IMR-90 (cell line): Measurements from ENCODE around the gene AQP9. TPM values are rescaled to one million over a fixed set of nuclear protein-coding genes. Genes with fewer than 3 reads are reported as not detected.

ENCODE experiments used
- ATAC-seq: fragments of 200-7000 bp; cut with Tn5 transposase; 2 replicates; pipeline ENCODE4 v1.9.1; 2020; ENCODE audit warnings: low read depth, mild to moderate bottlenecking, moderate library complexity
- BruUV-seq: library from RNA; stranded (reverse); fragments of 400-500 nt; replicated peaks from 2 replicates; lab custom pipeline; 2021; lab: Mats Ljungman, UMichigan
- CTCF ChIA-PET: fragments of 300-600 bp; formaldehyde crosslinking; extraction: SDS; loops from one replicate; lab custom pipeline; 2021; ENCODE audit warnings: antibody characterized with exemption; lab: Yijun Ruan, JAX
- POLR2A ChIA-PET: fragments of 300-600 bp; sonication (Branson Sonifier 250); formaldehyde crosslinking; loops from one replicate; lab custom pipeline; 2022; ENCODE audit warnings: antibody characterized with exemption; ENCODE audit not compliant: unreplicated experiment; lab: Charles Lee
- DNase-seq: peaks from one replicate; pipeline ENCODE4 v3.0.0; 2013
- H2AFZ ChIP-seq: replicated peaks from 2 replicates; pipeline ENCODE3; 2013; ENCODE audit warnings: low read length, mild to moderate bottlenecking; ENCODE audit not compliant: poor library complexity
- H2AK5ac ChIP-seq: 2 replicates; pipeline ENCODE4 v1.6.1; 2013; ENCODE audit warnings: low read depth, low read length, inconsistent platforms
- H2AK9ac ChIP-seq: replicated peaks from 2 replicates; pipeline ENCODE3; 2013; ENCODE audit warnings: mild to moderate bottlenecking, low read depth, low read length, moderate library complexity; ENCODE audit not compliant: poor library complexity
- H2BK120ac ChIP-seq: 2 replicates; pipeline ENCODE4 v1.6.1; 2013; ENCODE audit warnings: low read depth, low read length, inconsistent platforms
- H2BK15ac ChIP-seq: 3 replicates; pipeline ENCODE4 v1.6.1; 2013; ENCODE audit warnings: low read depth, low read length, inconsistent platforms
- H2BK20ac ChIP-seq: 2 replicates; pipeline ENCODE4 v1.6.1; 2013; ENCODE audit warnings: low read depth, mild to moderate bottlenecking, inconsistent platforms, low read length, moderate library complexity
- H2BK5ac ChIP-seq: 2 replicates; pipeline ENCODE4 v1.6.1; 2013; ENCODE audit warnings: mild to moderate bottlenecking, low read depth, low read length, inconsistent platforms; ENCODE audit not compliant: poor library complexity, severe bottlenecking
- H3K14ac ChIP-seq: replicated peaks from 2 replicates; pipeline ENCODE4 v1.6.1; 2013; ENCODE audit warnings: low read depth, low read length, inconsistent platforms
- H3K18ac ChIP-seq: 2 replicates; pipeline ENCODE4 v1.6.1; 2013; ENCODE audit warnings: low read depth, low read length, control low read depth
- H3K23ac ChIP-seq: 2 replicates; pipeline ENCODE4 v1.6.1; 2013; ENCODE audit warnings: low read depth, low read length, inconsistent platforms
- H3K27ac ChIP-seq: 2 replicates; pipeline ENCODE4 v1.5.1; 2013; ENCODE audit warnings: mild to moderate bottlenecking, control low read depth, low read length; ENCODE audit not compliant: insufficient read depth
- H3K27me3 ChIP-seq: 2 replicates; pipeline ENCODE4 v1.6.1; 2013; ENCODE audit warnings: low read length; ENCODE audit not compliant: control insufficient read depth, insufficient read depth
- H3K36me3 ChIP-seq: 2 replicates; pipeline ENCODE4 v1.6.1; 2013; ENCODE audit warnings: low read length, mixed read lengths; ENCODE audit not compliant: control insufficient read depth, insufficient read depth
- H3K4ac ChIP-seq: 2 replicates; pipeline ENCODE4 v1.6.1; 2013; ENCODE audit warnings: low read depth, low read length, inconsistent platforms
- H3K4me1 ChIP-seq: 2 replicates; pipeline ENCODE4 v1.6.1; 2013; ENCODE audit warnings: low read length, mixed read lengths; ENCODE audit not compliant: control insufficient read depth, insufficient read depth
- H3K4me2 ChIP-seq: 2 replicates; pipeline ENCODE4 v1.6.1; 2013; ENCODE audit warnings: low read depth, mild to moderate bottlenecking, control low read depth, low read length, moderate library complexity
- H3K4me3 ChIP-seq: 2 replicates; pipeline ENCODE4 v1.5.1; 2013; ENCODE audit warnings: low read depth, mild to moderate bottlenecking, control low read depth, low read length, moderate library complexity; ENCODE audit not compliant: insufficient read depth
- H3K56ac ChIP-seq: 2 replicates; pipeline ENCODE4 v1.6.1; 2013; ENCODE audit warnings: low read length, inconsistent platforms; ENCODE audit not compliant: insufficient read depth; ENCODE audit errors: extremely low read depth
- H3K79me1 ChIP-seq, 2 experiments: 2 replicates each; pipeline ENCODE4 v1.6.1; 2013; ENCODE audit warnings: low read length in 2 of 2, inconsistent platforms in 1 of 2, low read depth in 1 of 2
- H3K9ac ChIP-seq: 2 replicates; pipeline ENCODE4 v1.6.1; 2013; ENCODE audit warnings: low read depth, low read length, control low read depth
- H3K9me1 ChIP-seq: 2 replicates; pipeline ENCODE4 v1.6.1; 2013; ENCODE audit warnings: low read length, inconsistent platforms; ENCODE audit not compliant: insufficient read depth
- H3K9me3 ChIP-seq: 2 replicates; pipeline ENCODE4 v1.6.1; 2013; ENCODE audit warnings: low read length; ENCODE audit not compliant: control insufficient read depth, insufficient read depth
- H4K20me1 ChIP-seq: 2 replicates; pipeline ENCODE4 v1.6.1; 2013; ENCODE audit warnings: low read length, inconsistent platforms; ENCODE audit not compliant: insufficient read depth
- H4K5ac ChIP-seq: 2 replicates; pipeline ENCODE4 v1.6.1; 2013; ENCODE audit warnings: mild to moderate bottlenecking, low read depth, low read length, control low read depth
- H4K8ac ChIP-seq, 2 experiments: 2 replicates each; pipeline ENCODE4 v1.6.1; 2013; ENCODE audit warnings: low read depth in 2 of 2, low read length in 2 of 2, control low read depth in 1 of 2, inconsistent platforms in 1 of 2
- H4K91ac ChIP-seq: 2 replicates; pipeline ENCODE4 v1.6.1; 2013; ENCODE audit warnings: low read depth, low read length, inconsistent platforms; ENCODE audit not compliant: insufficient read depth
- WGBS, 2 experiments: methylation state at CpG; one replicate each; pipeline versions ENCODE4 v1.1.5 to v1.1.7; 2013; ENCODE audit warnings: missing lambda C conversion rate in 2 of 2; ENCODE audit not compliant: insufficient read length in 1 of 2; ENCODE audit errors: extremely low coverage in 2 of 2; 5-methylcytosine and 5-hydroxymethylcytosine counted together
- dilution Hi-C: fragments of 300-500 bp; cut with HindIII; formaldehyde crosslinking; loops from one replicate; pipeline ENCODE4 v1.14.3; 2018; ENCODE audit warnings: low sequenced_read_pairs; ENCODE audit not compliant: unreplicated experiment
- in situ Hi-C: fragments of 300-500 bp; cut with MboI; formaldehyde crosslinking; loops from 3 replicates; pipeline ENCODE4 v1.14.3; 2019; ENCODE audit warnings: low sequenced_read_pairs, inconsistent platforms, mixed read lengths
- intact Hi-C: fragments of 100-400 bp; cut with micrococcal nuclease; formaldehyde crosslinking; loops from 2 replicates; pipeline ENCODE4 v1.10.0; 2022
- polyA plus RNA-seq, 3 experiments: library from polyadenylated mRNA; depleted of rRNA; stranded (reverse); fragments of >200 nt; gene quantifications; 2 replicates each; pipeline ENCODE4 v1.2.3, GENCODE V29; 2012; ENCODE audit warnings: low replicate concordance in 1 of 3
- total RNA-seq: library from RNA; depleted of rRNA; stranded (reverse); fragments of >200 nt; gene quantifications from 2 replicates; pipeline ENCODE4 v1.2.3, GENCODE V29; 2012
- TF ChIP-seq, protein P1 (sequence below): fragments of 150-350 bp; IDR thresholded peaks from 2 replicates; pipeline ENCODE4 v1.6.1; 2017; ENCODE audit warnings: mild to moderate bottlenecking, antibody characterized with exemption, low read length, low read depth
- TF ChIP-seq, protein P2 (sequence below): fragments of 150-350 bp; IDR thresholded peaks from 2 replicates; pipeline ENCODE4 v1.6.1; 2016; ENCODE audit warnings: low read depth, mild to moderate bottlenecking, low read length, moderate library complexity, borderline replicate concordance

AQP9 gene
- total and polyA plus RNA-seq, 2 of the 4 experiments (the other 2 are of a cell fraction): not detected

DNA sequence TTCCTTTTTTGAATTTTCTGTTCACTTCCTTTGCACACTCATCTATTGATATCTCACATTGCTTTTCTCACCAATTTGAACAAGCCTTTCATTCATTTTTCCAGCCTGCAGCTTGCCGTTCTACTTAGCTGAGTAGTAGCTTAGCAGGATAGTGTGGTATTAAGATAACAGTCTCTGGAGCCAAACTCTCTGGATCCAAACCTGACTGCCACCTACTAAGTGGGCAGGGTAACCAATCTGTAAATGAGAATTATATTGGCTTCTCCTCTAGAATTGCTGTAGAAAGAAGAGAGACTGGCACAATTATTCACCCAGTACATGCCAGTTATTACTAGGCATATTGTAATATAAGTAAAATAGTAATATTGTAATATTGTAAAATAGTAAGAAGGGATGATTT, 40.5 kb downstream of the AQP9 start:
- Histone ChIP-seq H2BK120ac (no peak overlapping the region), H3K9me1 (no peaks in the 10 kb centered on the region), H3K9me3 (no peaks in the 10 kb centered on the region), H3K14ac (no peak overlapping the region), H2AFZ (no peak overlapping the region), H3K18ac (no peak overlapping the region), H3K27me3 (peaks cover 5% of the 10 kb centered on the region), H3K4me3 (no peak overlapping the region), H2AK5ac (no peak overlapping the region), H3K4me2 (no peak overlapping the region), H2BK15ac (no peak overlapping the region), H3K4ac (no peak overlapping the region), H3K23ac (no peak overlapping the region), H3K79me1 (no peaks in the 10 kb centered on the region), H3K9ac (no peak overlapping the region), H2BK20ac (no peak overlapping the region), H2BK5ac (no peak overlapping the region), H3K36me3 (no peaks in the 10 kb centered on the region), H4K91ac (no peak overlapping the region), H4K20me1 (no peaks in the 10 kb centered on the region), H4K5ac (no peak overlapping the region), H2AK9ac (no peak overlapping the region), H3K27ac (no peak overlapping the region), H4K8ac (no peak overlapping the region), H3K56ac (no peak overlapping the region), H3K4me1 (no peaks in the 10 kb centered on the region)
- no CpG with 5 or more reads among the region's 1 CpG for WGBS, 2 experiments
- intact Hi-C loops (no loop called here), in situ Hi-C loops (loop anchor here (10.0 kb wide), 1 partner anchor 314 kb away; no protein-coding TSS in a partner anchor), dilution Hi-C loops (no loop called here)
- TF ChIP-seq, protein P1, sequence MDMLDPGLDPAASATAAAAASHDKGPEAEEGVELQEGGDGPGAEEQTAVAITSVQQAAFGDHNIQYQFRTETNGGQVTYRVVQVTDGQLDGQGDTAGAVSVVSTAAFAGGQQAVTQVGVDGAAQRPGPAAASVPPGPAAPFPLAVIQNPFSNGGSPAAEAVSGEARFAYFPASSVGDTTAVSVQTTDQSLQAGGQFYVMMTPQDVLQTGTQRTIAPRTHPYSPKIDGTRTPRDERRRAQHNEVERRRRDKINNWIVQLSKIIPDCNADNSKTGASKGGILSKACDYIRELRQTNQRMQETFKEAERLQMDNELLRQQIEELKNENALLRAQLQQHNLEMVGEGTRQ: no peak
- TF ChIP-seq, protein P2, sequence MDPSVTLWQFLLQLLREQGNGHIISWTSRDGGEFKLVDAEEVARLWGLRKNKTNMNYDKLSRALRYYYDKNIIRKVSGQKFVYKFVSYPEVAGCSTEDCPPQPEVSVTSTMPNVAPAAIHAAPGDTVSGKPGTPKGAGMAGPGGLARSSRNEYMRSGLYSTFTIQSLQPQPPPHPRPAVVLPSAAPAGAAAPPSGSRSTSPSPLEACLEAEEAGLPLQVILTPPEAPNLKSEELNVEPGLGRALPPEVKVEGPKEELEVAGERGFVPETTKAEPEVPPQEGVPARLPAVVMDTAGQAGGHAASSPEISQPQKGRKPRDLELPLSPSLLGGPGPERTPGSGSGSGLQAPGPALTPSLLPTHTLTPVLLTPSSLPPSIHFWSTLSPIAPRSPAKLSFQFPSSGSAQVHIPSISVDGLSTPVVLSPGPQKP: no peak
- ChIA-PET POLR2A (no interaction called here), CTCF (interaction anchor here (1.1 kb wide), 1 partner anchor 10 kb away, joined by 3 read pairs; no protein-coding TSS in a partner anchor)
- DNase-seq (no peak), ATAC-seq (no peak)
- BruUV-seq: no TSS peak
